DMS53 (cell line): ENCODE results near the gene SGMS2.
"Not testable (repeated sequence)": the region's sequence is repeated elsewhere in the genome, so short reads cannot be mapped to it uniquely, and the experiment has no call there.

ENCODE experiments used
- DNase-seq: peaks from one replicate; lab custom pipeline; 2025; lab: John Stamatoyannopoulos, UW

SGMS2 gene

DNA sequence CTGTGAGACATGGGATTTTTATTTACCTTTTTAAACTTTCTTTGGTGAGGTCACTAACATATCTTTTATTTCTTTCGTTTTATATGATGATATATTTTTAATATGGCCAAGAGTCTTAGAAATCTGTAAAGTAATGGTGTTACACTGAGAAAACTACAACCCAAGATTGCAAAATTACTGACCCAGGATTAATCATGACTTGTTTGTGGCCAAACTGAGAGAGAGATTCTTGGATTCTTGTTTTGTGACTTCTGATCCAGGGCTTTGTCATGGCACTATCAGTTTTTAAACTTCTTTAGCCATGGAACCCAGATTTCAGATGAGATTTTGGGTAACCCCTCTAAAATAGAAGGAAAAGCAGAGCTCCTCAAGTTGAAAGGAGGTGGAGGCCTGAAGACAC is 42.0 kb downstream of the SGMS2 start:
- no peak for DNase-seq

DNA sequence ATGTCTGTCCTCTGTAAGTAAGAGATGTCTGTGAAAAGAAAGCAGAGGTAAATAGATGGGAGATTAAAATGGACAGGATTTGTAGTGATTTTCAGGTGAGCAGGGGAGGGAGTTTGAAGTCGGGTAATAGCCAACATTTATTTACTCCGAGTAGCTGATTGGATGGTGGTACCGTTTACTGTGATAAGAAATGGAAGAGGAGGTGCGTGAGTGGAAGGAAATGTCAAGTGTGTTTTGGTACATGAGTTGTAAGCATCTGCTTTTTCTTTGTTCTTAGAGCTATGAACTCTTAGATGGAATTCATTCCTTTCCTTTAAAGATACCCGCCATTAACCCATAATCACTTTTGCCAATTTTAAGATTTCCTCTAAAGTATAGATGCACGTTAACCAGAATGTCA is 45.5 kb downstream of the SGMS2 start:
- no peak for DNase-seq

DNA sequence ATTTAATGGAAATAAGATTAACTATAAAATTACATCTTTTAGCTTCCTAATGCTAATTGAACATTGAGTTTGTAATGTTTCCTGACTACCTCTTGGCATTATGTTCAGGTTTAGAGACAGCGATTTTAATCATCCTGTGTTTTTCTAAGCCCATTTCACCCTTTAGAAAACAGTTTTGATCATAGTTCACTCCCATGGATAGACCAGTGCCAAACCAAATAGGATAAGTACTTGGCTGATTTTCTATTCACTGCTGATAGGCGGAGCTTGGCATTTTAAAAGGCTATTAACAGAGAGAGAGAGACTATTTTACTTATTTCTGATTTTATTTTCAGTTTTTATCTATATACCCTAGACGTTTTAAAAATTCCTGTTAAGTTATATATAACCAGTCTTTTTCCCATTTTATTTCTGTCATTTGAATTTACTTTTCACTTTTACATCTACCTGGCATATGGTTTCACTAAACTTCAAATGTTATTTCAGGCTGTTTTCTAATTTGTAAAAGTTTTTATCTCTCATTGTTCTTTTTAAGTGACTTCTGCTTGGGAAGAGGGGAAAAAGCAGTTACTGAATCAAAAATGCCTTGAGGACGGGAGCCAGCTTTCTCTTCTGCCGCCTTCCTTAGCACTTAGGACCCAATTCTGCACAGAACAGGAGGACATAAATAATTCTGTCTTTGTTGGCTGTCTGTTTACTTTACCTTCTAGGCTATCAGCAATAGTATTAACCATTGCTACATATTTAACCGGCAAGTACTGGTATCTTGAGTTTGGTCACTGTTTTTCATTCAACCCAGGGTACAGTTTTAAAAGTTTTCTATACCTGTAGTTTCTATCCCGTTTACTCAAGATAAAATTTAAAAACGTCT is 46.4 kb downstream of the SGMS2 start:
- no peak for DNase-seq

DNA sequence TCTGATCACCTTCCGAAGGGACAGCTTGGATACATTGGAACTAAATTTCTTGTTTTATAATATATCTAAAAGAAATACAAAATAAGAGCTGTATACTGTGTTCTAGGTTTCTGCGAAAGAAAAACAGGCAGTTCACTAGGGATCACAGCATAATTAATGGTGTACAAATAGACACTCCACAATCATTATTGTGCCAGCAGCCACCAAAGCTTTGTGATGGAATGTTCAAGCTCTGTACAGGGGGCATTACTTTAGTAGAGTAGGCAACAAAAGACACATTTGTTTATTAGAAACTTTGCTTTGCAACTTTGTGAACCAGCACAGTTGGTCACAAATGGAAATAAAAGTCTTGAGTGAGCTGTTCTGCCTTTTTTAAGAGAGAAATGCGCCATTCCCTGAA is 49.3 kb downstream of the SGMS2 start:
- DNase-seq = no peak

DNA sequence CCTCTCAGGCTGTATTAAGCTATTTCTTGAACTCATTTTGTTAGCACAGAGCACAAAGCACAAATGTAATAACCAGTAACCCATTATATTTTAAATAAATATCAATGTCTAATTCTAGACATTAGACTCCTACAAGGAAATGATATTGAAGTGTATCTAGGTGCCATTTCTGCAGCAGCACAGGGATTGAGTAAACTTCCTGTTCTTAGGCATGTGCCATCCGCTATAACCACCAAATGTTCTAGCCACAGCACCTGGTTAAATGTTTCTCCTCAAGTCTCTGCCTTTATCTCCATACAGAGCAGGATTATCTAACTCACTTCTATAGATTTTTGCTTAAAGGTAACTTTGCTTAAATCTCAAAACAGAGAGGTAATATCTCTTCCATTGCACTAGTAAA is 51.4 kb downstream of the SGMS2 start:
- DNase-seq = peak; percentile 18

DNA sequence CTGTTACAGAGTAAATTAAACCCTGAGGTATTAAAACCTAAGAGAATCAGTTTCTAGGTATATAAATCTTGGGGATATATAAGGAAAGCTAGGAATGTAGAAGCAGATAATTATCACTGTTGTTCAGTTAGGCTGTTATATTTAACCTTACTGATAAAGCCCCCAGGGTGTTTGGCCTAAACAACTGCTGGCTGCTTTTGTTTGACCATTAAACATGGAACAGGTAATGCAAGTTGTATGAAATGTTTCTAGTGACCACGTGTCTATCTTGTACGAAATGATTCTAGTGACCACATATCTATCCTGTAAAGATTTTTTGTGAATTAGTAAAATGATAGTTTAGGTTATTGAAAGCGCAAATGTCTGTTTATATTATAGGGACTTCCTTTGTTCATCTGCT is 52.6 kb downstream of the SGMS2 start:
- no peak for DNase-seq

DNA sequence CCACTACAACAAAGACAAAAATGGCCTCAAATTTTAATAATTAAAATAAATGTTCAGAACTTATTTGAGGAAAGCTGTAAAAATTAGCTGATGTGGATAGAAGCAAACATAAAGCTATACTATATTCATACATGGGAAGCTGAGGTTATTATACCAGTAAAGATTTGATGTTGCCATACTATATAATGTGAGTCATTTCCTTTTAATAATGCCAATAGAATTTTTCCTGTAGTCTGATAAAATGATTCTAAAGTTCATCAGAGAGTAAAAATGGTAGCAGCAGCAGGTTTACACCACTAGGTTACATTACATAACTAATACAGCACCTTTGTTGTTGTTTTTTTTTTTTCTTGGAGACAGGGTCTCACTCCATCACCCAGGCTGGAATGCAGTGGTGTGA is 61.1 kb downstream of the SGMS2 start:
- no peak for DNase-seq

DNA sequence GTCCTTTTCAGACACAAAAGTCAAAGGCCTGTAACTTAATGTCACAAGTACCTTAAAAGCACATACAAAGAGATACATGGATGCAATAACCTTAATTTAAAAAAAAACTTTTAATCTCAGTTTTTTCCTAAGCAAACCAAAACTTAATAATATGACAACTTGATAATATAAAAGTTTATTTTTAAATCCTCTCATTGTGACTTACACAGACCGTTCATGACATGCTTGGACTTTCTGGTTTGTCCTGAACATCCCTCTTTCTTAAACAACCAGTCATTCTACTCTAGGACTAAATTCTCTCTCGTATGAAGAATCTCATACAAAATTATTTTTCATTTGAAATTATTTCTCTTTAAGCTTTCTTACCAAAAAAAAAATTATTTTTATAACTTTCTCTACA is 63.5 kb downstream of the SGMS2 start:
- peak; percentile 25 for DNase-seq

DNA sequence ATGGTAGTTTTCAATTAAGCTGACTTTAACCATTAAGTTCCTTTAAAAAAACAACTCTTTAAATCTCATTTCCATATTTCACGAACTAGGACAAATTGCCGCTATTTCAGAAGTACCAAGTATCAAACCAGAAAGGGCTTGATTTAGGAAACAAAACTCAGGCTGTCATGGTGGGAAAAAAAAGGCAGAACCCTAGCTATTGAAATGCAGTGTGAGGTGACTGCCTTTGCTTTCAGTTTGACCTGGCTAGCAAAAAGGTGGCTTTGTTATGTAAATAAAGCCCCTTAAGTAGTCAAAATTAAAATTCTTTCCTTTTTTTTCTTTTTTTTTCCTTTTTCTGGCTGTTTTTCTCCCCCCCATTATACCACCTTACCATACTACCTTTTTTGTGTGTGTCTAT is 66.0 kb downstream of the SGMS2 start:
- no peak for DNase-seq

DNA sequence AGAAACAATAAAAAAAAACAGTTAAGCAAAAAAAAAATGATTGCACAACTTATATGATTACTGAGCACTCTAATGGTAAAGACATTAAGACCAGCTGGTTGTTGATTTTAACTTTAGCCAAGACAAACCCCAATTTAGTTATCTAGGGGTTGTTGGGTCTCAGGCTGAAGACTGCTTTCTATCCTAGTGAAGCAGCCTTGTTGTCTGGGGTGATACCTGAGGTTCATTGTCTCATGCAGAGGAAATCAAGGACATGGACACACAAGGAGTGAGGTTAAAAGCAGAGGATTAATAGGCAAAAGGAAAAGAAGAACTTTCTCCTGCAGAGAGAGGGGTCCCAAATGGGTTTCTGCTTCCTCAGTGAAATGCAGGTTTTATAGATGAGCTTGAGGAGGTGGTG is 66.6 kb downstream of the SGMS2 start:
- DNase-seq = no peak

DNA sequence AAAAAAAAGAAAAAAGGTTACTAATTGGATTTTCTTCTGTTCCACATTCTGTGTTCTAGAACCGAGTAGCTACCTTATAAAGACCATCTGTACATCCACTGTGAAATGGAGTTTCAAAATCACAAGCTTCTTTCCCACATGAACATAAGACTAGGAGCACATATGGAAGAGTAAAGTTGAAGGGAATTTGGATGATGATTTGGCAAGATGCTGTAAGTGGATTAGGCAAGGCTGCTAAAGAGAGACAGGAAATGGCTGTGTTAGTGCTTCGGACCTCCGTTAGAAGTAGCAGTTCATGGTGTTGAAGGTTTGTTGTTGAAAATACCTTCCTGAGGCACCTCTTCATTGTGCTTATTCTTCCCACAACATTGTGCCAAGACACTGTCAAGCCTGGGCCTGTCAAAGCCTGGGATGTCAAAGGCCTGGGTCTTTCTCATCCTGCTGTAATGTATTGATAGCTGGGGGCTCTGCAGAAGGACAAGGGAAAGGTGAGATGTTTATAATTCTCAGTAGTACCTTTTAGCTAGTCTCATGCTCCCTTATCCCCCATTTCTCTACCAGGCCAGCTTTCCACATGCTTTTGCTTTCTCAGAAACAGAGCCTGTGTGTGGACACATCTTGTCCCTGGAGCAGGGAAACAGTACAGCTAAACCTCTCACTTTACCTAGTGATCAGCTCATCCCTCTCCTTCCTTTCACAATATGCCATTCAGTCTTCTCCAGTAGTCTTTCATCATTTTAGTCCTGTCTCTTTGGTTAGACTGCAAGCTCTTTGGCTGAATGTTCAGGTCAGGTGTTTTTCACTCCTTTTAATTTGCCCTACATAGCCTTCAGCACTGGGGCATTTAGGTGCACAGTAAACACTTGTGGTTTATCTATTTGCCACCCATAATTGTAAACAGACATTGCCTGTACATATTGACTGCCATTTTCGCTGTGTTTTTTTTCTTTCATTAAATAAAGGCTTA is 68.7 kb downstream of the SGMS2 start:
- DNase-seq = peak; percentile 2

DNA sequence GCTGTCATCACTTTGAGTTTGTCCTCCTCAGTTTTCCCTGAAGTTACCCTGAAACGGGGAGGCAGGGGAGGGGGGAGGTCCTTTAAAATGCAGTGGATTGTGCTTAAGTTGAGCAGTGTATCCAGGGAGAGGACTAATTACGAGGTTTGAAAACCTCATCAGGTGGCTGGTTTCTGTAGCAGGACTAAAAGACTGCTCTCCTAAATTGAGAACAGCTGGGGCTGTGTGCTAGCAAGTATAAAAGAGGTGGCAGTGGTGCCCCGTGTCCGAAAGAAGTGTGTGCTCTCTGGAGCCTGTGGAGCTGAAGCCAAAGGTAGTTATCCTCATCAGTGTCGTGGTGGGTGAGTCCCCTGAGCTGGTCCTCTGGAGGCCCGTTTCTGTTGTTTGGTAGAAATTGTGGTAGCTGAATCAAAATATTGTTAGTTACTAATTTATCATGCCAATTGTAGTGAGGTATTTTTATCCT is 69.4 kb downstream of the SGMS2 start:
- DNase-seq = no peak

DNA sequence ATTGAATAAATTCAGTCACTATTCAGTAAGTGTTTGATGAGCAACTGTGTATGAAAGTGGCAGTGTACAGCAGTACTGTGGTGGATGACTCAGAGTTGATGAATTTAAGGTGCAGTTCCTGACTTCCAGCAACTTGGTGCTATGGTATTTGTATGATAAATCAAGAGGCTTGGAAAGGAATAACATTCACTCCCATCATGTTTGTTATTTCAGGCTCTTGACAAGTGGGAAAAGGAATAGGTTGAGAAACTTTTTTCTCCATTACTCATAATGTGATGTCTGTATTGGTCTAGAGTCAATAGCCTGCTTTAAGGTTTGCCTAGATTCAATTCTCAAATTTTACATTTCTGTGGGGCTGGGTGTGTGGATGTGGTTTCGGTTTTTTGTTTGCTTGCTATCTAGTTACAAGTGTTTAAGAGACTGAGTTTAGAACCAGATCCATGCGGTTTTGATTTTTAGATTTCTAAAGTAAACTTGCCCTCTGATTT is 71.5 kb downstream of the SGMS2 start:
- peak; percentile 44 for DNase-seq

DNA sequence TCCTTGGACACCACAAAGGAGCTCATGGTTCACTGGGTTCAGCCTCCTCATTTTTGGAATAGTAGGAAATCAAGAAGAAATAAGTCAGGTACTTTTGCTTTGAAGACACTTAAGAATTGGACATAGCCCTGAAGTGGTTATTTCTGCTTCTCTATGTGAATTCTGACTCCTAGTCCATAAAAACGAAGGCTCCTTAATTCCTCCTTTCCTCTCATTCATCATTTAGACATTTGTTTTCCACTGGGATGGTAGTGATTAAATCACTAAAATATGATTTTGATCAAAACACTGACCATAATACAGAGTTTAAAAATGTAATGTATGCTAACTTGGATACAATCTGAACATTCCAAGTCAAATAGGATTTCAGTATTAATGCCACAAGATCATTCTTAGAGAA is 71.9 kb downstream of the SGMS2 start:
- DNase-seq = no peak

DNA sequence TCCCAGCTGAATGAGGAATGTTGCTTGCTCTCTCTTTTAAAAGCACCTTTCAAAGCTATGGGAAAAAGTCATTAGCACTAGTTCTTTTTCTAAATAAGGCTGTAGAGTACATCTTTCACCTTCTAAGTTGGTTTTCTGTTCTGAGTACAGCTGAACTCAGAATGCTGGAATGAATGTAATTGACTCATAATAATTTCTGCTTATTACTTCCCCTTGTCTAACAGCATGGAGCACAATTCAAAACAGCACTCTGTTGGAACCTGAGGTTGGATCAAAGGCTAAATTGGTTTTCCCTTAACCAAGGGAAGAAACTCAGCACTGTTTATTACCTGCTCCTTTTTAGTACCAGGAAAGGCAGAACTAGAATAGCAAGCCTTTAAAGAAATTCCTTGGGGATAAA is 73.1 kb downstream of the SGMS2 start:
- DNase-seq = no peak

DNA sequence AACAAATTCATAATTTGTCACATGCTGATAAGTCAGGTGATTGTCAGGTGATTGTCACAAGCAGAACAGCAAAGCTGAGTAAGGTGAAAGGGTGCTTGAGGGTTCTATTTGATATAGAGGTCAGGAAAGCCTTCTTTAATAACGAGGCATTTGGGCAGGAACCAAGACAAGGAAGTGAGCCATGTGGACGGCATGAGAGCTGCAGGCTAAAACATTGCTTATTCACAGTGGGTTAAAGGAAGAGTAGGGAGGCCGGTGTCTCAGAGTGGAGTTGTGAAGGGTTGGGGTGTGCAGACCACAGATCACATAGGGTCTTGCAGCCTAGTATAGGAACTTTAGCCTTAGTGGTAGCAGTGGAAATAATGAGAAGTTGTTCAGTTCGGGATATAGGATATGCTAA is 75.3 kb downstream of the SGMS2 start:
- no peak for DNase-seq

DNA sequence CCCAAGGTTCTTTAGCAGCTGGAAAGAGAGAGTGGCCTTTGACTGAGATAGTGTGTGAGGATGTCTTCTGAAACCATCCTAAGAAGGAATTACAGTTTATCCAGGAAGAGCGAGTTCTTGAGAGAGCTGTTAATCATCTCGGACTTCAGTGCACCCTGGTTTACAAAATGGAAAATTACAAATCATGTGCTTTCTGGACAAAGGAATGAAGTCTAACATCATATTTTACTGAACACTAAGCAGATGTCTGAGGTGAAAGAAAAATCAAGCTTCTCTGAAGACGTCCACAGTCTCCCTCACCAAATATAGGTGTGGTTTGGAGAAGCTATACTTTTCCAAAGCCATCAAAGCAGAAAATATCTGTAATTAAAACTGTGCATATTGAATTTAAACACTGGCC is 75.8 kb downstream of the SGMS2 start:
- DNase-seq = no peak

DNA sequence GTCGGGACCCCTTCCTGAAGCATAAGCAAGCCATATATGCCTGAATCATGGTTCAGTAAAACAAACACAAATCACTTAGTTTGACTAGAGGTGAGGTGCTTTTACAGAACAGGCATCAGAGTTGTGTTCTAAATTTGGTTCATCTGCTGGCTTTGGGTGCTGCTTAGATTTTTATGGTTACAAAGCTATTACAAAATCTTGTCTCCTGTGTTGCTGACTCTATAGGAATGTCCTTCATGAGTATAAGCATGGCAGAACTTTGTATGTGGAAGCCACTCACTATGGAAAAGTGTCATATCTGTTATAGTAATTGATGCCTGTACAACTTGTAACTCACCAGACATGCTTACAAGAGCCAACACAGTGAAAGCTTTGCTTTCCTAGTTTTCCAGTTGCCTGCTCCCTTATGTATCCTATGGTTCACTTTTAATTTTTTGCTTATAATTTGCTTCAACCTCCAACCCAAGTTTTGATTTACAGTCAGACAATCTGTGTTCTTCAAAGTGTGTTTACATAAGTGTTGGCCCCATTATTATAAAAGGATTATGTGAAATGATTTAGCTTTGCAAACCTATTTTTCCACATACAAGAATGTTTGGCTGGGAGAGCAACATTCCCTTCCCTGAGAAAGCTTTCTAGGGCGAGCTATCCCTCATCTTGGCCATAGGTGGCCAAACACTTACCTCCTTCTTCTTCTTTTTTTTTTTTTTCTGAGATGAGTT is 76.6 kb downstream of the SGMS2 start:
- no peak for DNase-seq

DNA sequence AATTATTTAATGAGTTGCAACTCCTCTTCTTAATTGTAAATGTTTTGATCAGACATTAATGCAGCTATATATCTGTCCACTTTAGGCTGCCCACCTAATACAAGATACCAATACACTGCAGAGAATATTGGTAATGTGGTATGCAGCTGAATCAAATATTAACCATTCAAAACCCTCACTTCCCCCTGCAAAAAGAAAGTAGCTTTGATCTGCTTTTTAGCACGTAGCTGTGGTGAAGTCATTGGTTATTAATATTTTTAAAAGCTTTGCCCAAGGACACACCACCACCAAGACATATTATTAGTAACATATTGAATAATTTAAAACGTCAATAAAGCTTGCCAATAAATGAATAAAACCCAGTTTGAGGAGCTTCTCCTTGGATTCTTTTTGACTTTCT is 78.0 kb downstream of the SGMS2 start:
- DNase-seq = no peak

DNA sequence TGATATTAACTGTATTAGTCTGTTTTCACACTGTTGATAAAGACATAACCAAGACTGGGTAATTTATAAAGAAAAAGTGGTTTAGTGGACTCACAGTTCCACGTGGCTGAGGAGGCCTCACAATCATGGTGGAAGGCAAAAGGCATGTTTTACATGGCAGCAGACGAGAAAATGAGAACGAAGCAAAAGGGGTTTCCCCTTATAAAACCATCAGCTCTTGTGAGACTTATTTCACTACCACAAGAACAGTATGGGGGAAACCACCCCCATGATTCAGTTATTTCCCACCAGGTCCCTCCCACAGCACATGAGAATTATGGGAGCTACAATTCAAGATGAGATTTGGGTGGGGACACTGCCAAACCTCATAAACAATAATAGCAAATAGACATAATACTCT is 80.3 kb downstream of the SGMS2 start:
- not testable (repeated sequence) for DNase-seq

DNA sequence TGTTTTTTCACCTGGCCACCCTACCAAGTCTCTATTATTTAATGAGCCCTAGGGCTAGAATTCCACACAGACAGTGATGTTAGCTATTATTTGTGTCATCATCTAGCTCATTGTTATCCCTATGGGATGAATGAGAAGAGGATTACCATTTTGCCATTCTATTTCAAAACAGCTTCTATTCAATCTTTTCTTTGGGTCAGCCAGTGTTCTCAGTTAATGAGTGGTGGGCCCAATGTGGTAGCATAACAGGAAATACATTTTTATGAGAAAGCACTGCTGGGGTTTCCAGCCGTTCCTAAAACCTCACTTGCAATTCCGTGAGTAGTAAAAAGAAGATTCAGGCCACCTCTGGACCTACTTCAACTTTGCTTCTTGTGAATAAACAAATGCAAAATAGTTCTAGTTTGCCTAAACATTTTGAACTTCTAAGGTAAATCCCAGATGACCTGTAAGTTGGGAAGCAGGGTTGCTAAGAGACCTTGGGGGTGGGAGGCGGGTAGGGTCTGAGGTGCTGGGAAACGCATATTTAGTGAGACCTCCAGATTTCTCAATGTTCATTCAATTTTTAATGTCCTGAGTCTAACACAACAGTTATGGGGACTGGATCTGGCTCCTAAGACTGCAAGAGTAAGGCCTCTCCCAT is 81.8 kb downstream of the SGMS2 start:
- no peak for DNase-seq

DNA sequence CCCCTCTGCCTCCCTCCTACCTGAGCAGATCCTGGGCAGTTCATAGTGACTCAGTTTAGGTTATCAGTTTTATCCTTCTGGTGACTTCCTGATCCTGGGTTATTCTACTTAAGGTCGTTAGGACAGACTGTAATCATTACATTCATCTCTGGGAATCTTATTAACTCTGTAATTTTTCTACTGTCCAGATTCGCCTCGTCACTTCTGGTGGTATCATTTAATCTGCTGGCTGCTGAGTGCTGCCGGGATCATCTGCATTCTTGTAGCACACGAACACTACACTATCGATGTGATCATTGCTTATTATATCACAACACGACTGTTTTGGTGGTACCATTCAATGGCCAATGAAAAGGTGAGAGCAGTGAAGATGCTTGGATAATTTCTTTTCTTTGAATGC is 83.6 kb downstream of the SGMS2 start:
- no peak for DNase-seq
